ENCODE results near the gene RAP1GDS1.
A peak's percentile ranks its signal among the peaks of the same experiment; 100 is the strongest.
"Not testable (repeated sequence)": the region's sequence is repeated elsewhere in the genome, so short reads cannot be mapped to it uniquely, and the experiment has no call there.

RAP1GDS1 gene

GRCh38 chr4:98288671-98289070 is 27.5 kb downstream of the RAP1GDS1 start:
- not testable (repeated sequence) for DNase-seq

DNA sequence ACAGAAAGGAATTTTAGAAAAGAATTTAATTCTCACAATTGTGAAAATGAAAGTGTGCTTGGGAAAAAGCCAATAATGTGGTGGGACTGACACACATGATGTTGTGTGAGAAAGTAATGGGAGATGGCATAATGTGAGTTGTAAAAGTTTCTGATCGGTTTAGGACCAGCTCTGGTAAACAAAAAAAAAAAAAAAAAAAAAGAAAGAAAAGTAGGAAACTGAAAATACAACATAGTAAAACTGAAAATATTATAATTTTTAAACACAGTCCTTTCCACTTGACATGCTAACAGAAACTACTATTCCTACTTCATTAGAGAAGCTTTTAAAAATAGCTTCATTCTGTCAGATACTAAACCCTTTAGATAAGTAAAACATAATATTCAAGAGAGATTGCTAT is 28.2 kb downstream of the RAP1GDS1 start:
- no peak for DNase-seq

DNA sequence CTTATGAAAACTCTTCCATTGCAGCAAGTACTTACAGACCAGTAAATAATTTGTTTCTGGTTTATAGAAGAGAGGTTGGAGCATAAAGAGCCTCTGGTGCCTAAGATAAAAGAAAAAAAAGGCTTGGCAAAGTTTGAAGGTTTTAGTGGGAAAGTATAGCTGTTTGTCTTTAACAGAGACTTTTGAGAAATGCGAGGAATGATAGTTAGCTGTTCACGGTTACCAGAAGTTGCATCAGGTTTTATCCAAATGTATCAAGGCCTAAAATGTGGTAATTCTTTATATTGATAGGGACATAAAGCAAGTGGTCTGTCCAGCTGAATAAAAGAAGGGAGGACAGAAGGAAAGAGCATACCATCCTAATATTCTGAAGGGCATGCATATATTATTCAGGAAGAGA is 29.3 kb downstream of the RAP1GDS1 start:
- DNase-seq = peak; percentile 13

DNA sequence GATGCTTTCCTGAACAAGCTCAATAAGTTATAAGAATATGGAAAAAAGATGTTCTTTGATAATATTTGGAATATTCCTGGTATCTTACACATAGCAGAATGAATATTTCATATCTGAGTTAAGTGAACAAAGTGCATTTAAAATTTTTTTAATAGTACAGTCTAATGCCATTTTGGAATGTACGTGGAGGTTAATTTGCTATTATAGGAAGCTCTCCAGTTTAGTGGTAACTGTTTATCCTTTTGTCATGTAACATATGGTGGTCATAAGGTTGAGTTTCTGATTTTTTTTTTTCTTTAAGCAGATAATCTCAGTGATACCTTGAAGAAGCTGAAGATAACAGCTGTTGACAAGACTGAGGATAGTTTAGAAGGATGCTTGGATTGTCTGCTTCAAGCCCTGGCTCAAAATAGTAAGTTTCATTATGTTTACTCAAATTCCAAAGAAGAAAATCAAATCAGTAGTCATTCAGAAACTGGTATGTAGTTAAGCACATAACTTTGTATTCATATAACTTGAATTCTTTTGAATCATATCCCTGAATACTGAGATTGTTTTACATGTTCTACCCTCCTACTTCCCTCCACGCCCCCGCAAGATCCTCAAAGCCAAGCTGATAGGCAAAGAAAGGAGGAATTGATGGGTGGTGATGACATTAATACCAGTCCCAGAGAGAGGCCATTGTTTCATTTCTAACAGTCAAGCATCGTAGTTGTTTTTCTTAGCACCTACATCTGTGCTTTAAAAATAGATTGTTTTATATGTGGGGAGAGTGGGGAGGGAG is 32.1 kb downstream of the RAP1GDS1 start:
- DNase-seq = peak; percentile 15

DNA sequence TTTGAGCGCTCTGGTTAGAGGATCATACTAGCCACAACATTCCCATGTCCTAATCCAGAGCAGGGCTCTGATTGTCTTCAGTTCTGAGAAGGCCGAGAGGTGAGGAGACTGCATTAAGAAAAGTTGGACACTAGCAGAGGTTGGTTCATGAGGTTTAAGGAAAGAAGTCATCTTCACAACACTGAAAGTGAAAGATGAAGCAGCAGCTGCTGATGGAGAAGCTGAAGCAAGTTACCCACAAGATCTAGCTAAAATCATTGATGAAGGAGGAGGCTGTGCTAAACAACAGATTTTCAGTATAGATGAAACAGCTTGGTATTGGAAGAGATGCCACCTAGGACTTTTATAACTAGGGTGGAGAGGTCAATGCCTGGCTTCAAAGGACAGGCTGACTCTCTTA is 36.8 kb downstream of the RAP1GDS1 start:
- no peak for DNase-seq

DNA sequence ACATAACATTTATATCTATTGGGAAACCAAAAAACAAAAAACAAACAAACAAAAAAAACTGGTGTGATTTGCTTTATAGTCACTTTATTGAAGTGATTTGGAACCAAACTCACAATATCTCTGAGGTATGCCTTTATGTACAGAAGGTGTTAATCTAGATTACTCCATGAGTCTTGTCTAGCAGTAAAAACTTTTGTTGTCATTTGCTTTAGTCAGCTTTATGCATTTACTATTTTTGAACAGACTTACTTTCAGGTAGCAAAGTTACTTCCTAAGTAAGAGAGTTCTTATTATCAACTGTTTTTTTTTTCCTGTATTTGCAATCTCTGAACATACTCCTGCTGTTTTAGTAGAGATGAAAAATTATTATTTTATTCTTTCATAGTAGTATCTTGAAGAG is 39.5 kb downstream of the RAP1GDS1 start:
- DNase-seq = no peak

DNA sequence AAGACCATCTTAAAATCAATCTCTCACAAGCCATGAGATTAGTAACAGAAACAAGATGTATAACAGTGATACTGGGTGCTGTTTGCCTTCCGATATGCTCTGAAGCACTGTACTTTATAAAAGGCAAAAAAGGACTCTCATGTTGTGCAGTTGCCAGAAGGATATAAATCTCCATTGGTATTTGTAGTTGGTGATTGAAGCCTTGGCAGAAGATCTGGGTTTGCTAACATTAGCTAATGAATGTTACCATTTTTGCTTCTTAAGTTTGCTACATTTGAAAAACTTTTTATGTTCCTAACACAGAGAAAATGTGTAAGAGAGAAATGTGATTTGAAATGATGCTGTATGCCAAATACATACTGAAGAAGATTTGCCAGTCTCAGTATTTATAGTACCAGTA is 44.4 kb downstream of the RAP1GDS1 start:
- DNase-seq = no peak

- no peak for DNase-seq
Observed at GRCh38 chr4:98310867-98311266, 49.7 kb downstream of the RAP1GDS1 start.

GRCh38 chr4:98311656-98312055 is 50.5 kb downstream of the RAP1GDS1 start:
- no peak for DNase-seq

- no peak for DNase-seq
Observed at GRCh38 chr4:98314791-98315565, 53.8 kb downstream of the RAP1GDS1 start.

DNA sequence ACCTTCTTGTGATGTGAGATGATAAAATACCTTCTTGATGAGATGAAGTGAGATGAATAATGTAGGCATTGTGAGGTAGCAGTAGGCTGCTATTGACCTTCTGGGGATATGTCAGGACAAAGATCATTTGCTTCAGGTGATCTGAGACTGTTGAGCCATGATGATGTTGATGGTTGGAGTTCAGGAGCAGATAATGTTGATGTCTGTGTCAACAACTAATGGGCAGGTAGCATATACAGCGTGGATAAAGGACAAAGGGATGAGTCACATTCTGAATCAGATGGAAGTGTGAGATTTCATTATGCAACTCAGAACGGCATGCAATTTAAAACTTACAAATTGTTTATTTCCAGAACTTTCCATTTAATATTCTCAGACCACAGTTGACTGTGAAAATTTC is 57.3 kb downstream of the RAP1GDS1 start:
- no peak for DNase-seq

DNA sequence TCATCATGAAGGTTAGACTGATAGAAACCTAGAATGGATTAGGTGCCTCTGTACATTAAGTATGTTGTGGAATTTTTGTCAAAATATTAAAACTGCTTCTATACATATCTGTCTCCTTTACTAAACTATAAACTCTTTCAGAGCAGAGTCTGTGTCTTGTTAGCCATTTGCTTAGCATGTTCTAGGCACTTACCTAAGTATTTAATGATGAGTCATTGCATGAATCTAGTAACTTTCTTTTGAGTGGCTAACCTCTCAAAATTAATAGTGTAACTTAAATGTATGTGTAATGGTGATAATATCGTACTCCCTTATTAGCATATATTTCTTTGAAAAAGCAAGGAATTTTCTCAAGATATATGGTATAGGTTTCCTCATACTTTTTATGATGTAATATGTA is 57.8 kb downstream of the RAP1GDS1 start:
- no peak for DNase-seq

- no peak for DNase-seq
Observed at GRCh38 chr4:98326168-98326567, 65.0 kb downstream of the RAP1GDS1 start.

DNA sequence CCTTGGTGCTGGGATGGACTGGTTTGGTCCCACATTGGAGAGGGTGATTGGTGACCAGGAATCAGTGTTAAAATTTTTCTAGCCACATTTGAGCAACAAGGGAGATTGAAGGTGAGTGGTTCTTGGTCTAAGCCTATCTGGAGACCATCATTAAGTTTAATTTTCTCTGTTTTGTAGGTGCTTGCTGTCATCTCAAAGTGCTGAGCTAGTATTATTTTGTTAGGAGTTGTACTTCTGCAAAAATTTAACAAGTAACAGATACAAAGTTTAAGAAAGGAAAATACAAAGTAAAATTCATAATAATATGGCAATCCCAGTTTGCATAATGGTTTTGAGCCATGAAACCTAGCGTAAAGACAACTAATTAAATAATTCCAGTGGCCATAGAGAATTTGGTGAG is 66.5 kb downstream of the RAP1GDS1 start:
- no peak for DNase-seq

DNA sequence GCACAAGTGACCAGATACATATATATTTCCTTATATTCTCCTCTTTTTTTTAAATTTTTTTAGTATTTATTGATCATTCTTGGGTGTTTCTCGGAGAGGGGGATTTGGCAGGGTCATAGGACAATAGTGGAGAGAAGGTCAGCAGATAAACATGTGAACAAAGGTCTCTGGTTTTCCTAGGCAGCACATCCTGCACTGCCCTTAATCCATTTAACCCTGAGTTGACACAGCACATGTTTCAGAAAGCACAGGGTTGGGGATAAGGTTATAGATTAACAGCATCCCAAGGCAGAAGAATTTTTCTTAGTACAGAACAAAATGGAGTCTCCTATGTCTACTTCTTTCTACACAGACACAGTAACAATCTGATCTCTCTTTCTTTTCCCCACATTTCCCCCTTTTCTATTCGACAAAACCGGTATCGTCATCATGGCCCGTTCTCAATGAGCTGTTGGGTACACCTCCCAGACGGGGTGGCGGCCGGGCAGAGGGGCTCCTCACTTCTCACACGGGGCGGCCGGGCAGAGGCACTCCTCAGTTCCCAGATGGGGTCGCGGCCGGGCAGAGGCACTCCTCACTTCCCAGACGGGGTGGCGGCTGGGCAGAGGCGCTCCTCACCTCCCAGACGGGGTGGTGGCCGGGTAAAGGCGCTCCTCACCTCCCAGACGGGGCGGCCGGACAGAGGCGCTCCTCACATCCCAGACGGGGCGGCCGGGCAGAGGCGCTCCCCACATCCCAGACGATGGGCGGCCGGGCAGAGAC is 68.9 kb downstream of the RAP1GDS1 start:
- DNase-seq = not testable (repeated sequence)

DNA sequence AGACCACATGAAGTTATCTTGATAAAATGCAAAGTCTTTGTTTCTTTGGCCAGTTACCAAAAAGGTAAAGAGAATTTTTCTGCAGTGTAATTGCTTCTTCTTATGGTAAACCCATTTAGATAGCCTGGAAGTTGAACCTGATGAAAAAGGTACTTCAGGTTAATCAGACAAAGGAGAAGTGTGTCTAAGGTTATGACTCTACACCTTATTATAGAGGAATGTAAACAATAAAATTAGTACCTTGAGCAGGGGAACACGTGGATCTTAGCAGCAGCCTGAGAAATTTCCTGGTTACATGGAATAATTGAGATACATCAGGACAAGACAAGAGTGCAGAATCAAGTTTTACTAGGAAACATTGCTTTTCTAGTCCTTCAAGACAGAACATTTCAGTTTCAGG is 70.8 kb downstream of the RAP1GDS1 start:
- DNase-seq = no peak

- DNase-seq = no peak
Observed at GRCh38 chr4:98334461-98334860, 73.3 kb downstream of the RAP1GDS1 start.

DNA sequence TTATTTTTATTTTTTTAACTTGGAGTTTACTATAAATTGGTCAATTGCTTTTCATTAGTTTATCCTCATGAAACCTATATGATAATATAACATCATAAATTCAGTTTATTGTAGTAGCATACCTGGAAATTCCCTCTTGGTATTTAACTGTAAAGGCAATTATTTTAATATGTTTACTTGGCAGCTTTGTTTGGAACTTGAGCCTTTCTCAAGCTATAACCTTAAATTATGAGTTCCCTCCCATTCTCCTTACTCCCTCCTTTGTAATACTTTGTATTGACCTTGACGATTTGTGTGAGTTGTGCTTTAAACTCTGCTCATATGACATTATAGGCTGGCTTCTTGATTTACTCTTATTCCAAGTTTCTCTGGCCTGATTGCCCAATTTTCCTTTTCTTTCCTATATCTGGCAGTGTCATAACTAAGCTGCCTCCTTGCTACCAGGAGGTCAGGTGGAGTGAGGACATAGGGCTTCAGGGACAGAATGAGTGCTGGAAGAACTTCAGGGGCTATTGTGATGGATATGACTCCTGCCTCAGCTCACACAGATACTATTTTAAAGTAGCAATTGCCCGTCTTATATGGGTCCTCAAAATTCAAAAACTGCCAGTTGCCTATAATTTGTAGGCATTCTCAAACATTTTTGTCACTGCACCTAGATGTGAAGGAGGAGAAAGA is 77.7 kb downstream of the RAP1GDS1 start:
- no peak for DNase-seq

DNA sequence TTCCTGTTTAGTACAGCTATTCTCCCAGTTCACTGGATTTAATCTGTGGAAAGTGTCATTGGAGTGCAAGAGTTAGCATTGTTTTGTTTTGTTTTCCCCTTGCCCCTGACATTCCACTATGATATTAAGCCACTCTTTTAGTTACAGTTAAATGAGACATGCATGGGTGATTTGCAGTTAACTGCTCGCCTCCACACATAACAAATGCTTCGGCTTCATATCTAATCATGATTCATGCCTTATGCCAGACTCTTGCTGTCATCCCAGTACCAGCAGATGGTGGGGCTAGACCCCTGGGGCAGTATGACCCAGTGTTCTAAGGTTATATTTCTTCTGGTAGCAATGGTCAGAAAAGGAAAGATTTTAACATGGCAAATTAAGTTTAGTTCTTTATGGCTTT is 80.1 kb downstream of the RAP1GDS1 start:
- peak; percentile 57 for DNase-seq

DNA sequence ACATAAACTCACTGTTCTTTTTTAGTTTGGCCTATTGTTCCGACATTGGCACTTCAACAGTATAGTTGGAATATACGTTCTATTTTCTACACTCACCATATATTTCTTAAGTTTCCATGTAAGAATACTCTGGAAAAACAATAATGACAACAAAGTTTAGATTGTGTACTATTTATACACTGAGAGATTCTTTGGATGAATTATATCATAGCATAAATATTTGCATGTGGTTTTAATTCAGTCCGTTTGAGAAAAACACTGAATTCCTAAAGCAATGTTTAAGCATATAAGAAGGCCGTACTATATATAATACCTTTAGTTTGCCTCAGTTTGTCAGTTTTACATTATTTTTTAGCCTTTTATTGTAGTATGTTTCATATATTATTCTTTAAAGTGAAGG is 82.4 kb downstream of the RAP1GDS1 start:
- DNase-seq = no peak

DNA sequence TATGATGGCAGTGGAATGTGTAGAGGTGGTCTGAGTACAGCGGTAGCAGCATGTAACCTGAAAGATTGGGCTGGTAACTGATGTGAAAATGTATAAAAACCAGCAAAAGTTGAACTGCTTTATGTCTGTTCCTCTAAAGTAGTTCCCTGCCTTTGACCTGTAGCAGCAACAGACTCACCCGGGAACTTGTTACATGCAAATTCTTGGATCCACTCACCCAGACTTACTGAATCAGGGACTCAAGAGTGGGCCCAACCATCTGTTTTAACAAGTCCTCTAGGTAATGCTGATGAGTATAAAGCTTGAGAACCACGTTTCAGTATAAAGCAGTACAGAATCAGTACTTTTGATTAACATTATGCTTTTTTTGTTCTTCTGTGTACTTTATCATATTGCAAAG is 84.7 kb downstream of the RAP1GDS1 start:
- no peak for DNase-seq

GRCh38 chr4:98352396-98352795 is 91.2 kb downstream of the RAP1GDS1 start:
- no peak for DNase-seq

GRCh38 chr4:98352940-98353339 is 91.8 kb downstream of the RAP1GDS1 start:
- no peak for DNase-seq
